ENCODE measurements around the gene GABRG3. TPM values are rescaled to one million over a fixed set of nuclear protein-coding genes. Genes with fewer than 3 reads are reported as not detected.

Gene GABRG3
- total and polyA plus RNA-seq, 7 donors, result not detected

- TF ChIP-seq, protein P1, sequence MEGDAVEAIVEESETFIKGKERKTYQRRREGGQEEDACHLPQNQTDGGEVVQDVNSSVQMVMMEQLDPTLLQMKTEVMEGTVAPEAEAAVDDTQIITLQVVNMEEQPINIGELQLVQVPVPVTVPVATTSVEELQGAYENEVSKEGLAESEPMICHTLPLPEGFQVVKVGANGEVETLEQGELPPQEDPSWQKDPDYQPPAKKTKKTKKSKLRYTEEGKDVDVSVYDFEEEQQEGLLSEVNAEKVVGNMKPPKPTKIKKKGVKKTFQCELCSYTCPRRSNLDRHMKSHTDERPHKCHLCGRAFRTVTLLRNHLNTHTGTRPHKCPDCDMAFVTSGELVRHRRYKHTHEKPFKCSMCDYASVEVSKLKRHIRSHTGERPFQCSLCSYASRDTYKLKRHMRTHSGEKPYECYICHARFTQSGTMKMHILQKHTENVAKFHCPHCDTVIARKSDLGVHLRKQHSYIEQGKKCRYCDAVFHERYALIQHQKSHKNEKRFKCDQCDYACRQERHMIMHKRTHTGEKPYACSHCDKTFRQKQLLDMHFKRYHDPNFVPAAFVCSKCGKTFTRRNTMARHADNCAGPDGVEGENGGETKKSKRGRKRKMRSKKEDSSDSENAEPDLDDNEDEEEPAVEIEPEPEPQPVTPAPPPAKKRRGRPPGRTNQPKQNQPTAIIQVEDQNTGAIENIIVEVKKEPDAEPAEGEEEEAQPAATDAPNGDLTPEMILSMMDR (IDR thresholded peaks at IDR 0.05), result no peak
- intact Hi-C loops (cut with DNase I), result no loop called here
- WGBS, 3 donors, result 38 to 43% (median 40%) methylated on average over 6 of the region's 6 CpGs
- Histone ChIP-seq H3K9me3 (no peaks in the 10 kb centered on the region), H3K4me3 (no peak overlapping the region), H3K27me3 (ENCODE audit: insufficient read depth in 3 of 3, low read length in 2 of 3) (no peaks in the 10 kb centered on the region), H3K36me3 (ENCODE audit: insufficient read depth in 1 of 2, low read depth in 1 of 2) (no peaks in the 10 kb centered on the region), H3K4me1 (no peaks in the 10 kb centered on the region), H3K27ac (no peak overlapping the region)
- no peak for ATAC-seq
- DNase-seq, result no peak
Observed at GRCh38 chr15:27412415-27412814, 441.4 kb downstream of the GABRG3 start.

DNA sequence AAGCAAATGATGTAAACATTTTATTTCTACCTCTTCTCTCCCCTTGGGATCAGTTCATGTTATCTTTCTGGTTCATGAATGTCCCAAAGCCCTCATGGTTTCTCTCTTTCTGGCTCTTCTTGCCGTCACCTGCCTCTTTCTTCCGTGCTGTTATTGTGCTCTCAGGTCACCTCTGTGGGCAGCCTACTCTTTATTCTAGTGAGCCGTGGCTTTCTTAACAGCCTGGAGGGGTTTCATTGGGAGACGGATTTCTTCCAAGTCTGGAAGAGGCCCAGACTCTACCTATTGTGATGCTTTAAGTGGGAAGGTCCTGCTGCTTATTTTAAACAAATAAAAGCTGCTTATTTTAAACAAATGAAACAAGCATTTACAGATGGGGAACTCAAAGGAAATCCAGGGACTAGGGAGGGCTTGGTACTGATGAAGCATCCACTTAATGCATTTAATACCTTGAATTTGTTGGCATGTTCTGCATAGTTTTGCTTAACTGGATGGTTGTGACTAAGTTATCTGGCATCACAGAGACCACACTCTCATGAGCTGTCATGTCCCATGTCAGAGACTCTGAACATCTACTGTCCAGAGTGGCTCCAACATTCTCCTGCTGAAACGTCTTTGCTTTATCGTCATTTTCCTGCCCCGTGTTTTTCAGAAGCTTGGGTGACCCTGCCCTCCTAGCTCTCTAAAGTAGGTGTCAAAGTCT lies 443.3 kb downstream of the GABRG3 start:
- intact Hi-C loops (cut with DNase I), result no loop called here
- DNase-seq (no peak), ATAC-seq (no peak)
- H3K27me3 ChIP-seq (ENCODE audit: insufficient read depth in 3 of 3, low read length in 2 of 3), result no peaks in the 10 kb centered on the region
- no peaks in the 10 kb centered on the region for H3K9me3 ChIP-seq
- TF ChIP-seq, protein P1 (IDR thresholded peaks at IDR 0.05), result no peak
- H3K27ac ChIP-seq, result no peak overlapping the region
- H3K4me1 ChIP-seq, result no peaks in the 10 kb centered on the region
- 66 to 70% (median 67%) methylated on average over 7 of the region's 7 CpGs for WGBS, 3 donors
- H3K36me3 ChIP-seq (ENCODE audit: insufficient read depth in 1 of 2, low read depth in 1 of 2), result no peaks in the 10 kb centered on the region
- H3K4me3 ChIP-seq, result no peak overlapping the region

GRCh38 chr15:27418726-27419125 lies 447.7 kb downstream of the GABRG3 start:
- TF ChIP-seq, protein P1 (IDR thresholded peaks at IDR 0.05), result no peak
- Histone ChIP-seq H3K36me3 (ENCODE audit: insufficient read depth in 1 of 2, low read depth in 1 of 2) (no peaks in the 10 kb centered on the region), H3K27ac (no peak overlapping the region), H3K9me3 (no peaks in the 10 kb centered on the region), H3K4me1 (no peaks in the 10 kb centered on the region), H3K4me3 (no peak overlapping the region), H3K27me3 (ENCODE audit: insufficient read depth in 3 of 3, low read length in 2 of 3) (no peaks in the 10 kb centered on the region)
- ATAC-seq (no peak), DNase-seq (no peak)
- 27 to 33% (median 31%) methylated on average over 5 of the region's 5 CpGs for WGBS, 3 donors
- intact Hi-C loops (cut with DNase I), result no loop called here

- intact Hi-C loops (cut with DNase I), result no loop called here
- TF ChIP-seq, protein P1 (IDR thresholded peaks at IDR 0.05), result no peak
- DNase-seq (no peak), ATAC-seq (no peak)
- no peak overlapping the region for H3K4me3 ChIP-seq
- H3K27me3 ChIP-seq (ENCODE audit: insufficient read depth in 3 of 3, low read length in 2 of 3), result no peaks in the 10 kb centered on the region
- H3K36me3 ChIP-seq (ENCODE audit: insufficient read depth in 1 of 2, low read depth in 1 of 2), result no peaks in the 10 kb centered on the region
- H3K4me1 ChIP-seq, result no peaks in the 10 kb centered on the region
- no peak overlapping the region for H3K27ac ChIP-seq
- no peaks in the 10 kb centered on the region for H3K9me3 ChIP-seq
Observed at GRCh38 chr15:27422997-27423396, 452.0 kb downstream of the GABRG3 start.

DNA sequence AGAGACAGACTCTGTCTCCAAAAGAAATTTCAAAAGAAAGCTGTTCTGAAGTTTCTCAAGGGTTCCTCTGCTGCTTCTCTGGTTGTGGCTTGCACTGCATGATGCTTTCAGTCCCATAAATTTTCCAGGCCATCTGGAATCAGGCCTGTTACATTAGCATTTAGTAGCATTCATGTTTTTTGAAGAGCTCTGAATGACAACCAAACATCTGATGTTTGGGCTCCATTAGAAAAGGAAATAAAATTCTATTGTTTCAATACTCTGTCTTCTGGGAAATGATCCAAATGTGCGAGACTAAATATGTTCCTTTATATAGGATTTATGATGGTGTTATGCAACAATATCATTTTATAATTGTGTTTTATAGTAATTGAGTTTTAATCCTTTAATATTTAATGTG lies 455.8 kb downstream of the GABRG3 start:
- intact Hi-C loops (cut with DNase I), result no loop called here
- 48 to 51% (median 48%) methylated on average over 1 of the region's 1 CpG for whole genome bisulfite sequencing, 3 donors
- ATAC-seq, result no peak

More for the DNA sequence above, 455.8 kb downstream of the GABRG3 start:
- no peaks in the 10 kb centered on the region for H3K4me1 ChIP-seq
- H3K27me3 ChIP-seq (ENCODE audit: insufficient read depth in 3 of 3, low read length in 2 of 3), result no peaks in the 10 kb centered on the region
- H3K36me3 ChIP-seq (ENCODE audit: insufficient read depth in 1 of 2, low read depth in 1 of 2), result no peaks in the 10 kb centered on the region
- TF ChIP-seq, protein P1 (IDR thresholded peaks at IDR 0.05), result no peak
- no peak overlapping the region for H3K27ac ChIP-seq
- no peak overlapping the region for H3K4me3 ChIP-seq
- DNase-seq, result no peak
- no peaks in the 10 kb centered on the region for H3K9me3 ChIP-seq

All from psoas muscle (tissue), 8 donors.